GM18868 (cell line): ENCODE data around the gene PRKAR1B.

Source experiments
- ATAC-seq: cut with Tn5 transposase; IDR thresholded peaks from one replicate; pipeline ENCODE4 v1.9.1; 2021; ENCODE audit warnings: mild to moderate bottlenecking, moderate library complexity; ENCODE audit not compliant: unreplicated experiment

Gene PRKAR1B

DNA sequence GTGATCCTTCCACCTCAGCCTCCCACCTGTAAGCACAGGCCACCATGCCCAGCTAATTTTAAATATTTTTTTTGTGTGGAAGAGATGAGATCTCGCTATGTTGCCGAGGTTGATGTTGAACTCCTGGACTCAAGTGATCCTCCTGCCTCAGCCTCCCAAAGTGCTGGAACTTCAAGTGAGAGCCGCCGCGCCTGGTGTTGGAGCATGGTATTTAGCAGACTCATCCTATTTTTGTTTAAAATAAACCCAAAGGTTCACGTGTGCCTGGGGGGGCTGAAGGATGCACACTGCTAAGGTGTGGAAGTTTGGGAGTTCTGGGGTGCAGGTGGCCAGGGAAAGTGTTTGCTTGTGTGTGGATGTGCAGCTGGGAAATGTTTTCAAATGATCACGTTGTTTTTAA, 225.6 kb downstream of the PRKAR1B start:
- no peak for ATAC-seq

GRCh38 chr7:500521-501420, 226.3 kb downstream of the PRKAR1B start:
- ATAC-seq = no peak

DNA sequence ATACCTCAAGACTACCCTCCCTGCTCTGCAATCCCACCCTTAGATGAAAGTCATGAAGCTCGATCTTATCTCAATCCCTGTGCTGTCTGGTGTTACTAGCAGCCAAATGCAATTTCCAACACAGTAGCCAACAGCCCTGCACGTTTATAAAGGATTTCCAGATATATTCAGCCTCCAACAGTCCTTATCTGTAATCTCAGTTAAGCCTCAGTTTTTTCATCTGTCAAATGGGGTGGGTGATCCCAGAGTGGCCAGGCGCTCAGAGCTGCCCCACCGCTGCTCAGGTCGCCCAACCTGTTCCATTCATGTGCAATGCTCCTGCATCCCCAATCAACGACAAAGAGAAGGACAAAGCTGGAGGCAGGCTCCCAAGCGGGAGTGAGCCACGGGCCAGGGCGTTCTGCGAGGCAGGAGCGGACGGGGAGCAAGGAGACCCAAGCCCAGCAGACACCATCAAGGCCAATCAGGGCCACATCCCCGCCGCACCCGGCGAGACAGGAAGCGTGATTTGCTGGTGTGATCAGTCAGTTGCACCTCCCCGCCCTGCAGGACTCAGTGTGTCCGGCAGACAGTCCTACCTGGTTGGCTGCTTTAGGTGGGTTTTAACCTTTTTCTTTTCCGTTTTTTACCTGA, 227.1 kb downstream of the PRKAR1B start:
- no peak for ATAC-seq
